Measurements from ENCODE around the gene RNU5D-1.
"Not testable (repeated sequence)": the region's sequence is repeated elsewhere in the genome, so short reads cannot be mapped to it uniquely, and the experiment has no call there.

The RNU5D-1 gene

GRCh38 chr1:44707959-44708831 is 22.8 kb downstream of the RNU5D-1 start:
- H3K4me3 ChIP-seq (ENCODE audit: low read depth, low read length) = no peak overlapping the region
- TF ChIP-seq, protein P1, sequence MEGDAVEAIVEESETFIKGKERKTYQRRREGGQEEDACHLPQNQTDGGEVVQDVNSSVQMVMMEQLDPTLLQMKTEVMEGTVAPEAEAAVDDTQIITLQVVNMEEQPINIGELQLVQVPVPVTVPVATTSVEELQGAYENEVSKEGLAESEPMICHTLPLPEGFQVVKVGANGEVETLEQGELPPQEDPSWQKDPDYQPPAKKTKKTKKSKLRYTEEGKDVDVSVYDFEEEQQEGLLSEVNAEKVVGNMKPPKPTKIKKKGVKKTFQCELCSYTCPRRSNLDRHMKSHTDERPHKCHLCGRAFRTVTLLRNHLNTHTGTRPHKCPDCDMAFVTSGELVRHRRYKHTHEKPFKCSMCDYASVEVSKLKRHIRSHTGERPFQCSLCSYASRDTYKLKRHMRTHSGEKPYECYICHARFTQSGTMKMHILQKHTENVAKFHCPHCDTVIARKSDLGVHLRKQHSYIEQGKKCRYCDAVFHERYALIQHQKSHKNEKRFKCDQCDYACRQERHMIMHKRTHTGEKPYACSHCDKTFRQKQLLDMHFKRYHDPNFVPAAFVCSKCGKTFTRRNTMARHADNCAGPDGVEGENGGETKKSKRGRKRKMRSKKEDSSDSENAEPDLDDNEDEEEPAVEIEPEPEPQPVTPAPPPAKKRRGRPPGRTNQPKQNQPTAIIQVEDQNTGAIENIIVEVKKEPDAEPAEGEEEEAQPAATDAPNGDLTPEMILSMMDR (IDR thresholded peaks at IDR 0.05; ENCODE audit: borderline replicate concordance, insufficient read depth, low read depth, low read length) = peak; percentile 49; the same call in 1 of the 2 replicates

GRCh38 chr1:44707112-44707881 is 23.7 kb downstream of the RNU5D-1 start:
- TF ChIP-seq, protein P1 (IDR thresholded peaks at IDR 0.05; ENCODE audit: borderline replicate concordance, insufficient read depth, low read depth, low read length) = no peak
- no peak overlapping the region for H3K4me3 ChIP-seq (ENCODE audit: low read depth, low read length)

- no peak overlapping the region for H3K4me3 ChIP-seq (ENCODE audit: low read depth, low read length)
- TF ChIP-seq, protein P1 (IDR thresholded peaks at IDR 0.05; ENCODE audit: borderline replicate concordance, insufficient read depth, low read depth, low read length) = no peak
Observed at GRCh38 chr1:44705938-44706337, 25.0 kb downstream of the RNU5D-1 start.

DNA sequence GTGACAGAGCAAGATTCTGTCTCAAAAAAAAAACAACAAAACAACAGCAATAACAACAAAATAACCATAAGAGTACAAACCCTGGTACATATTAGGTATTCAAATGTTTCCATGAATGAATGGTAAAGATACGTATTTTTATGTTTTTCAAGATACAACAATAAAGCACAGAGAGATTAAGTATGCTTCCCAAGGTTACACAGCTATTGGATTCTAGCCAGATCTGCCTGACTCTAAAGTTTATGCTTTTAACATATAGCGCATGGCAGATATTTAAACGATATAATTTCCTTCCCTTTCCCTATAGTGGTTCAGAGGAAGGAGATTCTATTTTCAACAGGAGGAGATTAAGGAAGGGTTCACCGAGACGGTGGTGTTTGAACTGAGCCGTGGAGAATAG is 25.5 kb downstream of the RNU5D-1 start:
- H3K4me3 ChIP-seq (ENCODE audit: low read depth, low read length) = no peak overlapping the region
- TF ChIP-seq, protein P1 (IDR thresholded peaks at IDR 0.05; ENCODE audit: borderline replicate concordance, insufficient read depth, low read depth, low read length) = no peak

DNA sequence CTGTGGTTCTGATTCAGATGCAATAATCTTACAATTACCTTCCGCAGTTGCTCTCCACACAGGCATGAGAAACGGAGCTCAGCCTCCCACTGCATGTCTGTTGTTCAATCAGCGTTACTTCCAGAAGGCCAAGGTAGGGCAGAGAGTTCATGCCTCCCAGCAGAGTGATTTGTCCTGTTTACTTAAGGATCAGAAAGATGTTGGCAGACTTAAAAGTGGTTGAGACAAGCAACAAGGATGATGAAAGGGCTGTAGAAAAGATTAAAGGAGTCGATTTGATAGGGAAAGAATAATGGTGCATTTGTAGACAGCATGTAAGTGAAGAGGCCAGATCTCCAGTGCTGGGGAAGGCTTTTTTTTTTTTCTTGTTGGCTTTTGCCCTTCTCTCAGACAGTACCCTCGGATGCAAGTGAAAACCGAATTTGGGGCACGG is 29.8 kb downstream of the RNU5D-1 start:
- H3K4me3 ChIP-seq (ENCODE audit: low read depth, low read length) = no peak overlapping the region
- TF ChIP-seq, protein P1 (IDR thresholded peaks at IDR 0.05; ENCODE audit: borderline replicate concordance, insufficient read depth, low read depth, low read length) = no peak

- TF ChIP-seq, protein P1 (IDR thresholded peaks at IDR 0.05; ENCODE audit: borderline replicate concordance, insufficient read depth, low read depth, low read length) = no peak
- no peak overlapping the region for H3K4me3 ChIP-seq (ENCODE audit: low read depth, low read length)
Observed at GRCh38 chr1:44700573-44700972, 30.4 kb downstream of the RNU5D-1 start.

DNA sequence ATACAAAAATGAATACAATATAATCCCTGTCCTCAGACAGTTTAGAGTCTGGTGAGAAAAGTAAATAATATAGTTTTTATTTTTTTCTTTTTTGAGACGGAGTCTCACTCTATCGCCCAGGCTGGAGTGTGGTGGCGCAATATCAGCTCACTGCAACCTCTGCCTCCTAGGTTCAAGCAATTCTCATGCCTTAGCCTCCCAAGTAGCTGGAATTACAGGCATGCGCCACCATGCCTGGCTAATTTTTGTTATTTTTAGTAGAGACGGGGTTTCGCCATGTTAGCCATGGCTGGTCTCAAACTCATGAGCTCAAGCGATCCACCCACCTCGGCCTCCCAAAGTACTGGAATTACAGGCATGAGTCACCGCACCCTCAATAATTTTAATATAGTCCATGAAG is 31.6 kb downstream of the RNU5D-1 start:
- not testable (repeated sequence) for H3K4me3 ChIP-seq (ENCODE audit: low read depth, low read length)
